Pulmonary artery endothelial cell (primary cell): ENCODE results near the gene RERE. TPM values are rescaled to one million over a fixed set of nuclear protein-coding genes. Genes with fewer than 3 reads are reported as not detected.
A peak's percentile ranks its signal among the peaks of the same experiment; 100 is the strongest.

Experiments
- DNase-seq: peaks from one replicate; pipeline ENCODE4 v3.0.0-alpha.2; 2011; ENCODE audit warnings: low read depth, low spot score
- total RNA-seq: library from RNA; depleted of rRNA; stranded (reverse); fragments of >200 nt; gene quantifications from 2 replicates; pipeline ENCODE4 v1.2.3, GENCODE V29; 2014

Gene RERE
- total RNA-seq, 1 donor from 2014 or later: 60.7 TPM

DNA sequence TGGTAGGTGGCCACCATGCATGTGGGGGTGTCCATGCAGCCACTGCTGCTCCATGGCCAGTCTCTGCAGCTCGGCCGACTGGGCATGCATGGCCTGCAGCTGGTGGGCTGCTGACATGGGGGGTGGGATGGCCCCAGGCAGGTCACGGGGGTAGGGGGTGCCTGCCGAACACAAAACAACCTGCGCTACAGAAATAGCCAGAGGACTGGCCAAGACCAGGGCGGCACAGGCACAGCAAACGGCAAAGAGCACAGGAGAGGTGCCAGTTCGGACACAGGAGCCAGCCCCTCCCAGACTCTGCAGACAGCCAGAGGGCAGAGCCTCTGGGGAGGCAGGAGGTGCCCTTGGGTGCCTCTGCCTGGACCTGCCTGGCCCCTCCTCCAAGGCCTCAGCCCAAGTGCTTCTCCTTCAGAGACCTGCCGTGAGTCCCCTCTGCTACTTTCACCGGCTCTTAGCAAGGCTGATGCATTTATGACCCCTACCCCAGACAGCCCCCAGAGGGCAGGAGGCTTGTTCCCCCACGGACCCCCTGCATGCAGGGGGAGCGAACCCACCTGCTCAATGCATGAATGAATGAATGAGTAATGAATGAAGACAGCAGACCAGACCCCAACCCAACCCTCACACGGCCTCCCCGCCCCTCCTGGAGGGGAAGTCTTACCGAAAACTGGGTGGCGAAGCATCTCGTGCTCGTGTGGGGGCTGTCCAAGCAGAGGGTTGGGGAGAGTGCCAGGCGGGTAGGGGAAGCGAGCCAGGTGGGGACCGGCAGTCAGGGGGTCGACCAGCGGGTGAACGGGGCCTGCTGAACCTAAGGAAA, 461.8 kb downstream of the RERE start:
- no peak for DNase-seq

DNA sequence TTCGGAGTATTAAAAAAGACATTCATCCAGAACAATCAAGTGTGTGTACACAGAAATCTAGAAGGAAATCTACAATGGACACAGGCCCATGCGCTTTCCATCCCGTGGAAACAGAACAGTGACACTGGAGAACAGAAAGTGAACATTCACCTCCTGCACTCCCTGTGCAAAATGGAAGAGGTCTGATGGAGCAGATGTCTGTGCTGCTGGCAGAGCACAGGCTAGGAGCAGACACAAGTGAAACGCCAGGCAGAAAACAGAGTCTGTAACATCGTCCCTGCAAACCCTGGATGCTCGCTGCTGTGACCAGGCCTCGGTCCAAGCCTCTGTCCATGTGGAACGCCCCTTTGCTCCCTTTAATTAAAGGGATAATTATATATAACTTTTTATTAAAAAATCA, 463.4 kb downstream of the RERE start:
- DNase-seq: no peak

DNA sequence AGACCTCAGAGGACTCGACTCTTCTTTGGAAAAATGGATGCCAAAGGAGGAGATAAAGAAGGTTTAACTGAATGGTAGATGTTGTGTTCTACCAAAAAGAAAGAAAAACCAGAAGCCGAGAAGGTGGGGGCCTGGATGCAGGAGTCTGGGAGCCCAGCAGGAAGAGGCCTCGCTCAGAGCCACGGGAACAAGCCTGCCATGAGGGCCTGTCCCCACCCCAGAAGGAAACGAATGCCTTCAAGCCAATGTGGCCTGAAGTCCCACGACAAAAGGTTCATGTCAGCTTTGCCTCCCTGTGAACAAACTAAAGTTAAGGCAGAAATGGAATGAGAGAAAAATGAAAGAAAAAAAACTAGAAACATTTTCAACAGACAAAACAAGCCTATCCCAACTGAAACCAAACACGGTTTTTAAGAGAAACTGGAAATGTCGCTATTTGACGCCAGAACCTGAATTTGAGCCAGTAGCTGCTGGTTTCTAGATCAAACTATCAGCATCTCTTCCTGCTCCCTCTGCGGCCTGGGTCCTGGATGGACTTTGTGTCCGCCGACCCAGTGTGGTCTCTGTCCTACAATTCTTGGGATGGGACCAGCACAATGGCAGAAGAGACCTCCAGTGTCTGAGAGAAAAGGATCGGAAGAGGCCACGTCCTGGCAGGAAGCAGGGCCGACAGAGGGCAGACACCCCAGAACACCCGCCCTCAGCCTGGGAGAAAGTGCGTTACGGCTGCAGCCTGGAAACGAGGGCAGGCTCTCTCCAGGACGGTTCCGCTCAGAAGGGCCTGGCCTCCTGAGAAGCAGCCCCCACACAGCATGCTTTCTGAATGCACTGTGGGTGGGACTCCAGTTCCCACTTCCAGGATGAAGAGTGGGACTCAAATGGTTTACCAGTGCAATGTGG, 464.3 kb downstream of the RERE start:
- no peak for DNase-seq

DNA sequence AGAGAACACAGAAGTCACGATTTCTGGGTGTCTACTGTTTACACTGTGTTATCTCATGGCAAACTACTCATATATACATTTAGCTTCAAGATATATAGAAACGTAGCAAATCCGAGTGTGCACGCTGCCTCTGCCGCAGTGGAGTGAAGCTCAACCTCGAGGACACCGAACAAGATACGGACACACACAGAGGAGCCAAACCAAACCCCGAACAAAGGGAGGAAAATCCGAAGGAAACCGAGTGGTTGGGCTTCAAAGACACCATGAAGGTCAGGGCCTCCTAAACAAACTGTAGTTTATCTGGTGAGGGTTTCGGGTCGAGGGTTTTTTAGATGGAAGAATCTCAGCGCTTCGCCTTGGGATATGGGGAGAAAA, 465.0 kb downstream of the RERE start:
- DNase-seq: no peak

DNA sequence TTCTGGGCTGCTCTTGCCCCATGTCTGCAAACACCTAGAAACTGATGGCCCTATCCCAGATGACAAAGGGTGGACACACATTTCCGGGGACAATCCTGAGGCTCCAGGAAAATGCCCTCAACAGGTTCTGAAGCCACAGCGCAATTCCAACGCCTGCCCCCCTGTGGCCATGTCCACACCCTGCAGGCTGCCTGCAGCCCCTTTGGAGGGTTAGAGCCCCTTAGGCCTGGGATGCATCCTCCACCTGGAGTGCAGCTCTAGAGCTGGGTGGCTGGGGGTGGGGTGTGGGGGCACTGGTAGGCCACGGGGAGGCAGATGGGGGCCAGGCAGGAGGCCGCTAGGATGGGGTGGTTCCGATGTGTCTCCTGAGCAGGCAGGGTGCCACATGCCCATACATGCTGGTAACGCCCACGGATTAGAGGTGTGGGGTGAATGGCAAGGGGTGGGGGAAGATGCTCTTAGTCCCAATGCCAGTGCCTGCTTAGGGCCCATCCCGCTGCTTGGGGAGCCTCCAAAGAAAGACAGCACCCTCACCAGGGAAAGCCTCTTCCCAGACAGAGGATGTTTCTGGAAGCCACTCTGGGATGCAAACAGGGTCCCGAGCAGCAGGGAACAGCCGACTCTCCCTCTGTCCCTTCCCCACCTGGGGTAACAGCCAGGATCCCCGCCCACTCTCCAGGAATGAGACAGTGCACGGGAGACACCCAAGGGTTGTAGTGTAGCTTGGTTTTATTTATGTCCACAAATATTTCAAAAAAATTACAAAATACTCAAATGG, 465.6 kb downstream of the RERE start:
- DNase-seq: no peak

DNA sequence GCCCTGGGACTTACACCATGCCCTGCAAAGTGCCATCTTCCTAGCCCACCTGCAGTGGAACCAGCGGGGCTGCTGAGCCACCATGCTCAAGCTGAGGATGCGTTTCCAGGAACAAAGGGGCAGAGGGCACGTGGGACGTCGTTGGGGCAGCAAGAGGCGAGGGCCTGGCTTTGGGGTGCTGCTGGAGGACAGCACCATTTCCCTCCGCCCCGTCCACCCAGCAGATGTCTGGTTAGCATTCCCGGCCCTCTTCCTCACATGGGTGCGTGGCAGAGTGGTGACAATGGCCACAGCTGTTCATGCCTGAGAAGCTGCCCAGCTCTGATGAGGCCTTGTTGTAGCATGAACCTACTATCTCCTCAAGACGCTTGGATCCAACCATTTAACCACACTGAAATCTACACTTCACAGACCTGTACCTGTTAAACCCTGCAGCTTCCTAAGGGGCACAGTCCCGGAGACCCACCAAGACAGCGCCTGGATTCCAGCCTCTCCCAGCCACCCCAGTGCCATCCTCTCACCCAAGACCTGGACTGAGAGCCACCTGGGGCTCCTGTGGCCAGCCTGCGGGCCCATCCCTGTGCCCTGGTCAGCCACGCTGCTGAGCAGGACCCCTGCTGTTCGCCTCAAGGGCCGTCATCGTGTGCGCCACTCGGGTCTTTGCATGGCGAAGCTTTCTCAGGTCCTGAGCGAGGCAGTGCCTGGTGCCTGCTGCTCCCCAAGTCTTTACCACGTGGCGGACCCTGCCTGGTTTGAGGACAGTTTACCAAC, 466.3 kb downstream of the RERE start:
- DNase-seq: no peak

DNA sequence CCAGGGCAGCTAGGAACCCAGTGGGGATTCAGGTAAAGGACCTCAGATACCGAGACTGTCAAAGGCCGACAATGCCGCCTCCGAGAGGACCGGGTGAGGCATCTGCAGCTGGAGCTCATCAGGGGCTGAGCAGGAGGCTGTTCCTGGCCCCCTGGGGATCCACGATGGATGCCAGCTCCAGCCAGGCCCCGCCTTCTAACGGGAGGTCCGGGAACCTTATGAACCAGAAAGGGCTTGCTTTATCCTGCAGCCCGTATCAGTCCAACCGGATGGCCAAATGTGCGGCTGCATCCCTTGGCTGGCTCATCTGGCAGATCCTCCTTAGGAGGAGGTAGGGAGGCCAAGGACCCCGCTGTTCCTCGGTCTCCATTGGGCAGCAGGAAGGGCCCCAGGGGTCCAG, 467.5 kb downstream of the RERE start:
- no peak for DNase-seq

DNA sequence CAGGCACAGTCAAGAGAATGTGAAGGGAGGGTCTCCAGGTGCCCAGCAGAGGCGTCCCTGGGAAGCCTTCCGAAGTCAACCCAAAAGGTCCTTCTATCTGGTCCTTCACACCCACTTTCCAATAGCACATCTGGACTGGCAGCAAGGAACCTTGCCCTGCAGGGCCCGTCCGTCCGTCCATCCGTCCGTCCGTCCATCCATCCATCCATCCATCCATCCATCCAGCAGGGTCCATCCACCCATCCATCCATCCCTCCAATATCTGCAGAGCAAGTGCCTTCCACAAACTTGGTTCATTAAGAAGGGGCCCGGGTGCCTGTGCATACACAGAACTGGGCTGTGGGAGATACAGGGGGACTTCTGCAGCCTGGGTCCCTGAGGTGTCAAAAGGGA, 468.0 kb downstream of the RERE start:
- no peak for DNase-seq

DNA sequence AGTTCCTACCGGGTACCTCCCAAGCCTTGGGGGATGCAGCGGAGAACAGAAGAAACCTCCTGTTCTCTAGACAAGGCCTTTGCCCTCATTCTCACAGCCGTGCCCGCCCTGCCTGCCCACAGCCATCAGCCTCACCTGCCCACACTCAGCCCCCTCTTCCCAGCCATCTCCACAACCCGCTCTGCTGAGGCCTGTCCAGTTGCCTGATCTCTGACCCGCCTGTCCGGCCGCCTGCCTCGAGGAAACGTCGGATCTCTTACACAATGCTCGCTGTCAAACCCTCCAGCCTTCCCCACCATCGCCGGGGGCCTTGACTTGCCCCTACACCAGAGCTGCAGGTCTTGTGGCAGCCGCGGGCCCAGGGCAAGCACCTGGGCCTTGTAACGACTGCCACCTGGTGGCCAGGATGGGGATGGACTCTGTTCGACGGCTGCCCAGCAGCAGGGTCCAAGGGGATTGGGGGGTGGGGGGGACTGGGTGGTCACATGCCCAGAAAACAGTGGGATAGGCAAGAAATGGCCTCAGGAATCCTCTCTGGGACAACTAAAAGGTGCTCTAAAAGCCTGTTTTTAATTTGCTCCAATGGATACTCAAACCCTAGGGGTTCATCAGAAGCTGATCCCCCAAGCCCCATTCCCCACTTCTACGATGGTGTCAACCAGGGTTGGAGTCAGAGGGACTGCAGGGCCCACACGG, 468.5 kb downstream of the RERE start:
- DNase-seq: no peak

DNA sequence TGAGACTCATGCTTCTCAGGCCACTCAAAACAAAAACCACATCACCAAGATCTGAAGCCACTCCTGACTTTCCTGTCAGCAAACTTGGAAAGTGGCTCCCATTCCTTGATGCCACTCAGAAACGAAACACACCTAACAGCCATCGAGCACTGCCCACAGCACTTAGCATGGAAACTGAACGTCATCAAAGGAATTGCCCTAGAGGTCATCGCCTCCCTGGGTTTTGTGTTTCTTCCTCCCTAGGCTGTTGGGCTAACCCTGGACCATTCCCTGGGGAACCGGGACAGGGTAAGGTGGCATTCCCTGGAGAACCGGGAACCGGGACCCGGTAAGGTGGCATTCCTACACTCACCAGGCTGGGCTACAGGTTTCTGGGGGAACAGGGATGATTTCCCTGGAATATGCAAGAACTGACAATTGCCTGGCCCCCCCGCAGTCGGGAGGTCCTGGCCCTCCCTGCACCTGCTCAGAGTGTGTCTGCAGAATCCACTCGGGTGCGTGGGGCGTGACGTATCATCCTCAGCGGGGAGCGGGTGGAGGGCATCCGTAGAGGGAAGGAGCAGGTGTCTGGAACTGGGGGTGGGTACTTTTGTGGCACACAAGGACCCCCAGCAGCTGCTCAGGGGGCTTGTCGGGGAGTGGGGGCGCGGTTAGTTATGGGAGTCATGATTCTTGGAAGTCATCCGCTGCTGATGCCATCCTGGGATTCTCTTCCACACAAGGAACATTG, 469.2 kb downstream of the RERE start:
- no peak for DNase-seq

DNA sequence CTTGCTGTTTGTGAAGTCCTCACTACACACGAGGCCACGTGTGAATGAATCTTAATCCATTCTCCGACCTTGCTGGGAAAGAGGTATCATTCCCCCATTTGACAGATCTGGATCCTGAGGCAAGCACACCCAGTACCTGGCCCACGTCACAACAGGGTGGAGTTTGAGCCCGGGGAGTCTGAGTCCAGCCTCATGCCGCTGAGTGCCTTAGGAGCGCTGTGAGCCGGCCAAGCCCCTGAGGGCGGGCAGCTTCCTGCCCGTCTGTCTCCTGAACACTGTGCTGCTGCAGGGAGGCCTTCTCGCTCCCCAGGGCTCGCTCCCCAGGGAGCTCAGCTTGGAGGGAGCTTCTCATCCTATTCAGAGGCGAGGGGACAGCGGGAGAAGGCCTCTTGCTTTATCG, 469.8 kb downstream of the RERE start:
- DNase-seq: no peak

DNA sequence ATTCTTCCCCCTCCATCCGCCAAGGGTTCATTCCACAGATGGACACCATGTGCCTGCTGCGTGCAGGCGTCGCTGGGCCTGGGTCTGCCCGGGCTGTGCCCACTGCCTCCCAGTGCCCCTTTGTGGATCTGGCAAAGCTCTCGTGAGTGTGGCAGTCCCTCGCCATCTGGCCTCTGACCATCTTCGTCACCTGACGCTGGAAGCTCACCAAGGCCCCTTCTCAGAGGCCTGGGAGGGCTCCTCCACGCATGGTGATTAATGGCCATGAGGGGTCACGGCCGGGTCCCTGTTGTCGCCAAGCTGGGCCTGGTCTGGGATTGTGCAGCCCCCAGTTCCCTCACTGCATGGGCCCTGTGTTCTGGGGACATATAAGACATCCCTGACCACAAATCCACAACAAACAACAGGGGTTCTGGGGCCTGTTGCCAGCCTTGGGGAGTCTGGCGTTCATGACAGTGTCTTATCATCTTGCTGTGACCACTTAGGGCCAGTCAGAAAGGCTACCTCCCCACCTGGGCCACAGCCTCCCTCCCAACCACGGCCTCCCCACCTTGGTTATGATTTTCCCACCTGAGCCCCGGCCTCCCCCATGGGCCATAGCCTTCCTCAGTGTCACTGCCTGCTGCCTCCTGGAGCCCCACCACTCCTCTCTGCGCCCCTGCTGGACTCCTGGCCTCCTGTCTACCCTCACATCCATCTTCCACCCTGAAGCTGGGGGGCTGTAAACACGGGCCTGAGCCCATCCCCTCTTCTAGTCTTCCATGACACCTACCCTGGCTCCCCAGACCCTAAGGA, 471.6 kb downstream of the RERE start:
- no peak for DNase-seq

DNA sequence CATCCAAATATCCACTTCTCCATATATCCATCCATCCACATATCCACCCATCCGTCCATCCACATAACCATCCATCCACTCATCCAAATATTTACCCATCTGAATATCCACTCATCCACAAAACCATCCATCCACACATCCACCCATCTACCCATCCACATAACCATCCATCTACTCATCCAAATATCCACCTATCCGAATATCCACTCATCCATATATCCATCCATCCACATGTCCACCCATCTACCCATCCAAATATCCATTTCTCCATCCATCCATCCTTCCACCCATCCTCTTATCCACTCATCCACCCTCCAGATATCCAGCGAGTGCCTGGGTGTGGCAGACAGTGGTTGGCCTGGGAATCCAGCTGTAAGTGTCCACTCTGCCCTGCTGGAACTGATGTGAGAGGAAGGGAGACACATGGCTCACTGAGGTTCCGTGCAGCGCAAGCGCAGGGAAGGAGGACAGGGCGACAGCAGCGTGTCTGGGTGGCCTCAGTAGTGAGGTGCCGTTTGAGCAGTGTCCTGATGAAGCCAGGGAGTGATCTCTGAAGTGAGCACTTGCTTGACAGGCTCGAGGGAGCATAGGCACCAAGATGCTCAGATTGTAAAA, 472.4 kb downstream of the RERE start:
- no peak for DNase-seq

DNA sequence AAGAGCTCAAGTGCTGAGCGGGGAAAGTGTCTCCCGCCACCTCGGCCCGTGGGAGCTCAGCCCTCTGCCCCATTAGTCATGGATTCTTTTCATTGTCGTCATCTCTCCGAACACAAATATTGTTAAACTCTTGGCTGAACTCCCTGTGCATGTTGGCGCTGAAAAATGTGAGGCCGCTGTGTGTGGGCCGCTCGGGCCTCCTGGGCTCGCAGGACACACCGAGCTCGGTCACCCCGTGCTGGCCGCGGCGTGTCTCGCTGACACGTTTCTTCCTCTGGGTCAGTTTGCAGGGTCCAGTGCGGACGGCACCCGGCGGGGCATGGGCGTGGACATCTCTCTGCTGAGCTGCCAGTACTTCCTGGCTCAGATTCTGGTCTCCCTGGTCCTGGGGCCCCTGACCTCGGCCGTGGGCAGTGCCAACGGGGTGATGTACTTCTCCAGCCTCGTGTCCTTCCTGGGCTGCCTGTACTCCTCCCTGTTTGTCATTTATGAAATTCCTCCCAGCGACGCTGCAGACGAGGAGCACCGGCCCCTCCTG, 473.9 kb downstream of the RERE start:
- peak; percentile 63 for DNase-seq

DNA sequence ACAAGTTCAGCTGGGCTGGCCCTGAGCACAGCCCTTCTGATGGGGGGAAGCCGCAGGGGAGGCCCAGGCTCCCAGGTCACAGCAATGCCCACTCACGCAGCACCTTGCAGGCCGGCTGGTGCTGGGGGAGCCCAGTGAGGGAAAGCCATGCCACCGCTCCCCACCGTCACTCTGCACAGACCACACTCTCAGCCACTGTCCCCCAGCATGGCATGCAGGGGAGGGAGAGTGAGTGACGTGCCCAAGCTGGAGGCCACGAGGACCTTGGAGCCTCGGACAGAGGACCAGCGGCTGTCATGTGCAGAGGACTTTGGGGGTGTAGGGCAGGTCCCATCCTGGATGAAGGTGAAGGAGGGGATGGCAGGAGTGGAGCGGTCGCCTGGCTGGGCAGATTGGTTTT, 474.4 kb downstream of the RERE start:
- DNase-seq: no peak

DNA sequence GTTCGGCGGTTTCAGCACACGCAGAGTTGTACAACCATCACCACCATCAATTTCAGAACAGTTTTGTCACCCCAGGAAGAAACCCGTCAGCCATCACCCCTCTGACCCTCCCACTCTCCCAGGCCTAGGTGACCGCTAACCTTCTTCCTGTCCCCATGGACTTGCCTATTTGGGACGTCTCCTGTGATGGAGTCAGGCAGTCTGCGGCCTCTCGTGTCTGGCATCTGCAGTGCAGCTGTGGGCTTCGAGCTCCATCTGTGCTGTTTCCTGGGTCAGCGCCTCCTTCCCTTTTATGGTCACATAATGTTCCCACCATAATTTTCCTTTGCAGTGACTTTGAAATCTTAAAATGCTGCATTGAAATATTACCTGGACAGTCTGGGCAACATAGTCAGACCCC, 475.1 kb downstream of the RERE start:
- DNase-seq: no peak

DNA sequence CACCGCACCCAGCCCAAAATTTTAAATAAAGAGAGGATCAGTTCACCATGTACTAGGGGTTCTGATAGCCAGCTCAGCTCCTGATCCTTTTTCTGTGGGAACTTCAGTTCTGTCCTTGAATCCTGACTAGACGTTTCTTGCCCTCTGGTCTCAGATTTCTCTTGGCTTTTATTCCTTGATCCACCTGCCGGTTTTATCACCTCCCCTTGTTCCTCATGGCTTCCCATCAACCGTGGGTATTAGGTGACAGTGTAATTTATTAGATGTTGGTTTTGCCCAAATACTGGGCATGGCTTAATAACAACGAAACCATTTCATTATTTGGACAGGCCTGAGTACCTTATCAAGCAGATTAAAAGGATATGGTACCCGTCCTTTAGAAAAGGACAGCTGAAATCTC, 477.0 kb downstream of the RERE start:
- DNase-seq: no peak

DNA sequence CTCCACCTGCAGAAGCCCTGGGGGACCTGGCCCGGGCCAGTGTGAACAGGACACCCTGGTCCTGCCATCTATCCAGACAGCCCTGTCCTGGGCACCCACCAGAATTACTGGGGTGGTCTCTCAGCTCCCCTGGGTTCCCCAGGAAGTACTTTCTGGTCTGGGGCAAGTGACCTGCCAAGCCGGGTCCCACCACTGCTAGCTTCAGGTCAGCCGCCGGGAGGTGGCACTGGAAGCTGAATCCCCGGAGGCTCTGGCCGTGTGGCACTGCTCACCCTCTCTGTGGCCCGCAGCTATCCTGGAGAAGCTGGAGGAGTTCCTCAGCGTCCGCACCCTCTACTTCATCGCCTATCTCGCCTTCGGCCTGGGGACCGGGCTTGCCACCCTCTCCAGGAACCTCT, 478.2 kb downstream of the RERE start:
- DNase-seq: no peak
